Measurements from ENCODE around the gene ZNF865. TPM values are rescaled to one million over a fixed set of nuclear protein-coding genes. Genes with fewer than 3 reads are reported as not detected.

The ZNF865 gene
- 9.9 and 10.4 TPM in 2 replicates for total RNA-seq (2013; cell fraction: nucleolus; rRNA removed)
- 0.96 and 1.1 TPM in 2 replicates for total RNA-seq (2014; rRNA removed)
- total RNA-seq (2014; rRNA removed; fragmentation: Illumina TruSeq; extraction: Trizol), result 0.78 and 0.85 TPM in 2 replicates
- 17.8 and 18.3 TPM in 2 replicates for total RNA-seq (2021)
- polyA plus RNA-seq (2011; ENCODE audit: low read depth), result 0.83 TPM
- 0.49 and 1.5 TPM in 2 replicates for polyA plus RNA-seq (2011; rRNA removed)
- polyA plus RNA-seq (2011; cell fraction: cytosol; rRNA removed), result 2.0 and 3.3 TPM in 2 replicates
- polyA plus RNA-seq (2011; cell fraction: nucleus; rRNA removed), result 7.5 and 10.9 TPM in 2 replicates
- 6.5 and 7.1 TPM in 2 replicates for polyA plus RNA-seq (2012)
- polyA plus RNA-seq (2014; fragmentation: Illumina TruSeq; extraction: Trizol), result 0.24 and 1.2 TPM in 2 replicates
- under 1 TPM; 0.02 to 0.05 TPM for polyA plus RNA-seq (2014; fragmentation: Nextera tagmentation; extraction: Ambion mirVana)
- 7.6 and 9.8 TPM in 2 replicates for polyA plus RNA-seq (2014; rRNA removed)
- under 1 TPM; 0.13 to 0.37 TPM for polyA plus RNA-seq (2016; fragmentation: Nextera tagmentation; extraction: Ambion mirVana)
- polyA minus RNA-seq (2011; rRNA and poly(A)+ RNA removed), result 0.51 and 1.1 TPM in 2 replicates
- 2.9 and 4.3 TPM in 2 replicates for polyA minus RNA-seq (2011; cell fraction: cytosol; rRNA and poly(A)+ RNA removed)
- polyA minus RNA-seq (2011; cell fraction: nucleus; rRNA and poly(A)+ RNA removed), result 1.6 and 3.6 TPM in 2 replicates
- Bru-seq, nascent RNA, result percentile 83 among the genes with signal in this experiment
- BruChase-seq, experiment 1, labeled RNA remaining after a 6-hour chase, result percentile 73 among the genes with signal in this experiment
- percentile 74 among the genes with signal in this experiment for BruChase-seq, experiment 2, labeled RNA remaining after a 2-hour chase
- long read RNA-seq, experiment 1, result 0 reads
- long read RNA-seq, experiment 2, partial matches to known transcripts, result 0 of 1 reads
- long read RNA-seq, experiment 2, other reads (novel, unspliced or antisense), result 1 of 1 reads

DNA sequence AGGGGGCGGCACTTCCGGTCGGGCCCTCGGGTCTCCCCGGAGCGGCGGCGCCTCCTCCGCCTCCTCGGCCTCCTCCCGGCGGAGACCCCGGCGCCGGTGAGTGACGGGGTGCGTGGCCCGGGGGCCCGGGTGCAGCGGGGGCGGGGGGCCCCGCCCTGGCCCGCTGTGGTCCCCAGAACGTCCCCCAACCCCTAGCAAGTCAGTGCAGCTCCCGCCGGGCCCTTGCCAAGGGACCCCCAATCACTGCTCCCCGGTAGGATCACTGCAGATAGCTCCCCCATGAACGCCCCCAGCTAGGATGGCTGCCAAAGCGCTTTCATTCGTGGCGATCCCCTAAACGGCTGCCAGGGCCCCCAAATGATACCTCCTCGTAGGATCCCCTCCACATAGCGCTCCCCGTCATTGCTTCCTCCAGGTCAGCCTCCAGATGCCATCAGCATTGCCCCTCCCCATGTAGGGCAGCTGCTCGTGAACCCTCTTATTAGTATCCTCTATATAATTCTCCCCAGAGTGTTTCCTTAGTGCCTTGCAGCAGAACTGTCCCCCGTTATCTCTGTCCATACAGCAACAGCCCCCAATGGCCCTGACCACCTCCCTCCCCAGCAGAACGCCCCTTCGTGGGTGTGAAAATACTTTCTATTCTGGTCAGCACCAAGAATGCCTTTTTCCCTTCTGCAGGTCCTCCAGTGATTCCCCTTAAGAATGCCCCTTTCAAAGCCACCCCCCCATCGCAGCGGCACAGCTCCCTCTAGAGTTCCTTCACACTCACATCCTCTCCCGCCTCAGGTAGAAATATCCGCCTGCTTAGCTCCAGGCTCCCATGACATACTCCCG is at the start of gene ZNF865:
TSS of gene ZNF865 (plus strand) at position 11 of the 834 bp plus-strand sequence. CDS start 7,972 bp downstream, outside the sequence.
- ChIA-PET RAD21 (ENCODE audit: unreplicated experiment) (interaction anchor here (0.7 to 3.3 kb wide), 12 partner anchors 15 to 326 kb away, joined by 3 to 29 read pairs (median 4); partner anchors contain the start of genes CCDC106, HSPBP1, ZNF628 and ZNF784), CTCF (interaction anchor here (0.6 to 4.6 kb wide), 22 partner anchors 13 to 266 kb away, joined by 3 to 76 read pairs (median 5); partner anchors contain the start of genes ISOC2, KMT5C, TMEM238 and U2AF2), POLR2A (interaction anchor here (0.6 to 2.4 kb wide), 12 partner anchors 19 to 198 kb away, joined by 3 to 21 read pairs (median 5); partner anchors contain the start of genes UBE2S, ZNF580, ZNF628 and ZNF784), SMC1A (ENCODE audit: uncharacterized antibody, unreplicated experiment) (interaction anchor here (0.8 to 2.2 kb wide), 13 partner anchors 7 to 129 kb away, joined by 3 to 10 read pairs (median 5); partner anchors contain the start of genes ZNF628 and ZNF784)
- Histone ChIP-seq H3K27ac (ENCODE audit: control insufficient read depth, insufficient read depth) (peak within 1 kb of the TSS; percentile 90), H3K79me2 (ENCODE audit: control insufficient read depth, insufficient read depth, low read length) (peaks cover 33% of the 10 kb centered on the region), H4K20me1 (ENCODE audit: control insufficient read depth, insufficient read depth) (no peaks in the 10 kb centered on the region), H3K36me3 (ENCODE audit: control insufficient read depth in 2 of 2, insufficient read depth in 2 of 2, low read length in 1 of 2) (peaks cover 0 to 12% of the 10 kb centered on the region in 2 experiments), H3K9me3 (replicated peaks; ENCODE audit: control insufficient read depth, insufficient read depth, low read length) (peaks cover 2% of the 10 kb centered on the region; the same call in 1 of the 3 replicates), H3K9ac (ENCODE audit: control insufficient read depth, insufficient read depth, low read length) (peak within 1 kb of the TSS; percentile 77), H3K27me3 (replicated peaks in 1 of 2; ENCODE audit: control insufficient read depth in 2 of 2, insufficient read depth in 2 of 2, low read length in 1 of 2) (no peaks in the 10 kb centered on the region), H3K4me3 (peak within 1 kb of the TSS; percentile 69), H2AFZ (ENCODE audit: control insufficient read depth, low read depth, low read length) (peak within 1 kb of the TSS; percentile 61), H3K4me1 (ENCODE audit: control insufficient read depth, insufficient read depth, low read length) (peaks cover 10% of the 10 kb centered on the region; the same call in 1 of the 2 replicates), H3K4me2 (ENCODE audit: control insufficient read depth, insufficient read depth) (peak within 1 kb of the TSS; percentile 99)
- peak; percentile 57 for DNase-seq (ENCODE audit: low read depth, low spot score)
- intact Hi-C loops (cut with micrococcal nuclease; ENCODE audit: unreplicated experiment) (loop anchor here (1.0 kb wide), 2 partner anchors 89 to 267 kb away; partner anchors contain the start of gene KMT5C), in situ Hi-C loops (cut with MboI) (no loop called here)
- peak; percentile 68 for ATAC-seq
- no TSS peak for BruUV-seq (replicated peaks)
- peak; percentile 95 for FAIRE-seq
- WGBS (ENCODE audit: insufficient coverage, insufficient replicate concordance, low lambda C conversion rate, missing lambda C conversion rate), result 1% methylated on average over 27 of the region's 44 CpGs
- no peak for TF ChIP-seq EZH2 (IDR thresholded peaks at IDR 0.05; ENCODE audit: borderline replicate concordance, control insufficient read depth, low read depth, low read length)
- peak; percentile 15 for TF ChIP-seq SP1 (IDR thresholded peaks at IDR 0.05; ENCODE audit: low read depth, low read length)
- TF ChIP-seq SMARCA5 (IDR thresholded peaks at IDR 0.05), result peak; percentile 67; the same call in 1 of the 2 replicates
- TF ChIP-seq SMAD1 (IDR thresholded peaks at IDR 0.05; ENCODE audit: low read depth, partially characterized antibody), result no peak
- peak; percentile 63; the same call in 1 of the 2 replicates for TF ChIP-seq EED (IDR thresholded peaks at IDR 0.05; ENCODE audit: low read depth)
- TF ChIP-seq SMAD5 (IDR thresholded peaks at IDR 0.05; ENCODE audit: low read depth), result no peak
- no peak for TF ChIP-seq RBBP5 (conservative IDR thresholded peaks at IDR 0.05)
- peak in 1 of 2 experiments; percentile 42; a peak in 1 of 4 replicates for TF ChIP-seq ETV6 (conservative IDR thresholded peaks at IDR 0.05 in 1 of 2, IDR thresholded peaks at IDR 0.05 in 1 of 2; ENCODE audit: borderline replicate concordance in 1 of 2, low read depth in 1 of 2)
- TF ChIP-seq ESRRA (IDR thresholded peaks at IDR 0.05; ENCODE audit: low read length), result no peak
- no peak for TF ChIP-seq SUZ12 (IDR thresholded peaks at IDR 0.05; ENCODE audit: unreplicated experiment)
- TF ChIP-seq HDGF (IDR thresholded peaks at IDR 0.05), result no peak
- TF ChIP-seq KLF5 (IDR thresholded peaks at IDR 0.05; ENCODE audit: partially characterized antibody), result no peak
- TF ChIP-seq TBL1XR1 (IDR thresholded peaks at IDR 0.05; ENCODE audit: low read depth, low read length), result no peak; the same call in 1 of the 2 replicates
- 0 out of 2 replicates have a peak, but pooled peaks have one; percentile 23 for TF ChIP-seq POLR2AphosphoS5 (IDR thresholded peaks at IDR 0.05; ENCODE audit: low read length)
- TF ChIP-seq, protein P1, sequence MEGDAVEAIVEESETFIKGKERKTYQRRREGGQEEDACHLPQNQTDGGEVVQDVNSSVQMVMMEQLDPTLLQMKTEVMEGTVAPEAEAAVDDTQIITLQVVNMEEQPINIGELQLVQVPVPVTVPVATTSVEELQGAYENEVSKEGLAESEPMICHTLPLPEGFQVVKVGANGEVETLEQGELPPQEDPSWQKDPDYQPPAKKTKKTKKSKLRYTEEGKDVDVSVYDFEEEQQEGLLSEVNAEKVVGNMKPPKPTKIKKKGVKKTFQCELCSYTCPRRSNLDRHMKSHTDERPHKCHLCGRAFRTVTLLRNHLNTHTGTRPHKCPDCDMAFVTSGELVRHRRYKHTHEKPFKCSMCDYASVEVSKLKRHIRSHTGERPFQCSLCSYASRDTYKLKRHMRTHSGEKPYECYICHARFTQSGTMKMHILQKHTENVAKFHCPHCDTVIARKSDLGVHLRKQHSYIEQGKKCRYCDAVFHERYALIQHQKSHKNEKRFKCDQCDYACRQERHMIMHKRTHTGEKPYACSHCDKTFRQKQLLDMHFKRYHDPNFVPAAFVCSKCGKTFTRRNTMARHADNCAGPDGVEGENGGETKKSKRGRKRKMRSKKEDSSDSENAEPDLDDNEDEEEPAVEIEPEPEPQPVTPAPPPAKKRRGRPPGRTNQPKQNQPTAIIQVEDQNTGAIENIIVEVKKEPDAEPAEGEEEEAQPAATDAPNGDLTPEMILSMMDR (IDR thresholded peaks at IDR 0.05 in 2 of 3, conservative IDR thresholded peaks at IDR 0.05 in 1 of 3; ENCODE audit: control insufficient read depth in 2 of 3, extremely low read depth in 1 of 3, insufficient read depth in 1 of 3, low read depth in 3 of 3, low read length in 3 of 3), result peak; percentile 78 to 93 (median 81); a peak in 5 of 6 replicates
- TF ChIP-seq NFYA (IDR thresholded peaks at IDR 0.05; ENCODE audit: borderline replicate concordance, low read depth, low read length), result no peak
- TF ChIP-seq CEBPB (IDR thresholded peaks at IDR 0.05; ENCODE audit: borderline replicate concordance in 1 of 2, low read depth in 2 of 2, low read length in 2 of 2), result no peak
